HCT116 (cell line): ENCODE data around the gene PDE2A. TPM values are rescaled to one million over a fixed set of nuclear protein-coding genes. Genes with fewer than 3 reads are reported as not detected.

ENCODE experiments used
- ATAC-seq: fragments of 200-7000 bp; cut with Tn5 transposase; 2 replicates; pipeline ENCODE4 v1.9.1; 2020; ENCODE audit warnings: mild to moderate bottlenecking, moderate library complexity
- BruUV-seq: library from RNA; stranded (reverse); fragments of 400-500 nt; replicated peaks from 2 replicates; lab custom pipeline; 2021; lab: Mats Ljungman, UMichigan
- CTCF ChIA-PET: fragments of 300-600 bp; sonication (Branson Sonifier 250); formaldehyde crosslinking; loops from one replicate; lab custom pipeline; 2021; ENCODE audit warnings: antibody characterized with exemption; lab: Charles Lee
- POLR2A ChIA-PET: fragments of 300-600, 350-600 bp; sonication (Branson Sonifier 250); formaldehyde crosslinking; loops from one replicate; lab custom pipeline; 2021; ENCODE audit warnings: antibody characterized with exemption; lab: Charles Lee
- RAD21 ChIA-PET, 2 experiments: fragments of 300-600 bp; sonication (Branson Sonifier 250); formaldehyde crosslinking; loops; one replicate each; lab custom pipeline; 2023; ENCODE audit warnings: low total read pairs in 2 of 2; ENCODE audit not compliant: uncharacterized antibody in 2 of 2, unreplicated experiment in 2 of 2, low non-redundant PET in 1 of 2; lab: Charles Lee
- DNase-seq: peaks from one replicate; pipeline ENCODE4 v3.0.0-alpha.2; 2010; ENCODE audit warnings: low read depth, low spot score
- H2AFZ ChIP-seq: fragments of 200-600 bp; shearing (Covaris generic), sonication (generic); 2 replicates; pipeline ENCODE4 v1.6.1; 2017; ENCODE audit warnings: low read depth, mixed run types, mixed read lengths, antibody characterized with exemption, low read length; ENCODE audit not compliant: poor library complexity, severe bottlenecking
- H3K27ac ChIP-seq: 2 replicates; pipeline ENCODE4 v1.5.1; 2012; ENCODE audit warnings: low read depth, low read length
- H3K27me3 ChIP-seq: fragments of 200-600 bp; sonication (generic); 2 replicates; pipeline ENCODE4 v1.6.1; 2016; ENCODE audit warnings: mixed run types, low read length, mixed read lengths; ENCODE audit not compliant: insufficient read depth
- H3K36me3 ChIP-seq, 2 experiments: fragments of 200-500 bp in 1 of 2; fragments of 200-600 bp in 1 of 2; sonication (Bioruptor generic) in 1 of 2; sonication (generic) in 1 of 2; 2 replicates each; pipeline versions ENCODE4 v1.5.1 to v1.6.1; 2014 to 2016; ENCODE audit warnings: low read length in 2 of 2, inconsistent platforms in 1 of 2, mixed read lengths in 1 of 2, mixed run types in 1 of 2; ENCODE audit not compliant: insufficient read depth in 2 of 2, control insufficient read depth in 1 of 2
- H3K4me1 ChIP-seq, 2 experiments: fragments of 200-600 bp in 1 of 2; sonication (generic) in 1 of 2; 2 replicates each; pipeline versions ENCODE4 v1.5.1 to v1.6.1; 2012 to 2017; ENCODE audit warnings: low read length in 2 of 2, inconsistent platforms in 1 of 2, mild to moderate bottlenecking in 1 of 2, mixed read lengths in 1 of 2, mixed run types in 1 of 2, moderate library complexity in 1 of 2; ENCODE audit not compliant: insufficient read depth in 2 of 2, control insufficient read depth in 1 of 2
- H3K4me2 ChIP-seq: fragments of 200-600 bp; sonication (generic); 2 replicates; pipeline ENCODE4 v1.6.1; 2017; ENCODE audit warnings: mixed run types, low read length, mixed read lengths
- H3K4me3 ChIP-seq, 2 experiments: fragments of 200-600 bp in 1 of 2; sonication (generic) in 1 of 2; replicated peaks in 1 of 2; 2 replicates each; pipeline ENCODE4 v1.5.1; 2011 to 2016; ENCODE audit warnings: low read length in 2 of 2, control low read depth in 1 of 2, low read depth in 1 of 2, mild to moderate bottlenecking in 1 of 2, mixed read lengths in 1 of 2, mixed run types in 1 of 2
- H3K79me2 ChIP-seq: fragments of 200-600 bp; sonication (generic); 2 replicates; pipeline ENCODE4 v1.6.1; 2017; ENCODE audit warnings: mild to moderate bottlenecking, mixed run types, low read length, moderate library complexity, mixed read lengths; ENCODE audit not compliant: insufficient read depth
- H3K9ac ChIP-seq: fragments of 200-600 bp; sonication (generic); 2 replicates; pipeline ENCODE4 v1.6.1; 2016; ENCODE audit warnings: low read length, mixed read lengths
- H3K9me2 ChIP-seq: fragments of 200-600 bp; sonication (generic), shearing (Covaris generic); 2 replicates; pipeline ENCODE4 v1.6.1; 2017; ENCODE audit warnings: mixed run types, mild to moderate bottlenecking, moderate library complexity; ENCODE audit not compliant: insufficient read depth
- H3K9me3 ChIP-seq, 2 experiments: fragments of 200-500 bp in 1 of 2; fragments of 200-600 bp in 1 of 2; sonication (Bioruptor generic) in 1 of 2; sonication (generic) in 1 of 2; 2 replicates each; pipeline ENCODE4 v1.6.1; 2014 to 2017; ENCODE audit warnings: low read length in 2 of 2, mixed read lengths in 2 of 2, inconsistent platforms in 1 of 2, low read depth in 1 of 2, mild to moderate bottlenecking in 1 of 2, mixed run types in 1 of 2, moderate library complexity in 1 of 2; ENCODE audit not compliant: control insufficient read depth in 1 of 2, insufficient read depth in 1 of 2
- H4K20me1 ChIP-seq: fragments of 200-600 bp; sonication (generic), shearing (Covaris generic); 2 replicates; pipeline ENCODE4 v1.6.1; 2017; ENCODE audit warnings: mixed run types, mild to moderate bottlenecking, moderate library complexity; ENCODE audit not compliant: insufficient read depth
- CBX3 ChIP-seq: IDR thresholded peaks from 2 replicates; pipeline ENCODE4 v1.6.1; 2012; ENCODE audit warnings: low read depth
- CEBPB ChIP-seq: IDR thresholded peaks from 2 replicates; pipeline ENCODE4 v1.6.1; 2012; ENCODE audit warnings: low read depth
- ELF1 ChIP-seq: IDR thresholded peaks from 2 replicates; pipeline ENCODE4 v1.6.1; 2012; ENCODE audit warnings: low read depth, borderline replicate concordance
- EZH2phosphoT487 ChIP-seq: fragments of 200-600 bp; IDR thresholded peaks from 2 replicates; pipeline ENCODE4 v1.6.1; 2018; ENCODE audit warnings: antibody characterized with exemption, borderline replicate concordance
- FOSL1 ChIP-seq: IDR thresholded peaks from 2 replicates; pipeline ENCODE4 v1.6.1; 2012; ENCODE audit warnings: low read depth
- JUND ChIP-seq: IDR thresholded peaks from 2 replicates; pipeline ENCODE4 v1.6.1; 2012
- MAX ChIP-seq: IDR thresholded peaks from 2 replicates; pipeline ENCODE4 v1.6.1; 2012
- REST ChIP-seq: IDR thresholded peaks from 2 replicates; pipeline ENCODE4 v1.6.1; 2012; ENCODE audit warnings: low read depth
- SRF ChIP-seq: IDR thresholded peaks from 2 replicates; pipeline ENCODE4 v1.6.1; 2012; ENCODE audit warnings: low read depth
- TCF7L2 ChIP-seq: IDR thresholded peaks from 2 replicates; pipeline ENCODE4 v1.7.0; 2011; ENCODE audit warnings: borderline replicate concordance, inconsistent platforms; ENCODE audit not compliant: insufficient read depth, insufficient read length; ENCODE audit errors: extremely low read depth
- YY1 ChIP-seq: IDR thresholded peaks from 2 replicates; pipeline ENCODE4 v1.6.1; 2011; ENCODE audit warnings: low read length, low read depth, moderate library complexity, mild to moderate bottlenecking; ENCODE audit not compliant: insufficient replicate concordance; ENCODE audit errors: extremely low read depth
- ZFX ChIP-seq: fragments of 450-650 bp; IDR thresholded peaks from 2 replicates; pipeline ENCODE4 v1.6.1; 2017
- intact Hi-C: fragments of 100-400 bp; cut with micrococcal nuclease; formaldehyde crosslinking; loops from 2 replicates; pipeline ENCODE4 v1.10.0; 2022
- total RNA-seq: library from RNA; stranded (reverse); gene quantifications from one replicate; pipeline ENCODE4 v1.2.1, GENCODE V29; 2021; ENCODE audit not compliant: unreplicated experiment

The PDE2A gene
- total RNA-seq, 1 experiment from 2014 or later: 7.6 TPM

GRCh38 chr11:72658989-72659640, 15.1 kb downstream of the PDE2A start:
- BruUV-seq: no TSS peak
- peaks cover 0 to 6% of the 10 kb centered on the region in 2 experiments; a peak in 2 of 4 replicates for H3K4me1 ChIP-seq
- no peak overlapping the region for H3K4me3 ChIP-seq
- ATAC-seq: no peak
- no peaks in the 10 kb centered on the region for H3K79me2 ChIP-seq
- TF ChIP-seq YY1 (no peak), CBX3 (no peak), ZFX (no peak), EZH2phosphoT487 (no peak)
- no peak overlapping the region for H3K4me2 ChIP-seq
- H3K9me2 ChIP-seq: no peaks in the 10 kb centered on the region
- CTCF ChIA-PET: interaction anchor here (3.4 kb wide), 1 partner anchor 25 kb away, joined by 12 read pairs; no protein-coding TSS in a partner anchor
- H4K20me1 ChIP-seq: no peaks in the 10 kb centered on the region
- H2AFZ ChIP-seq: no peak overlapping the region
- H3K36me3 ChIP-seq: no peaks in the 10 kb centered on the region
- POLR2A ChIA-PET: no interaction called here
- H3K27me3 ChIP-seq: no peaks in the 10 kb centered on the region
- no peak overlapping the region for H3K9ac ChIP-seq
- H3K9me3 ChIP-seq: no peaks in the 10 kb centered on the region
- DNase-seq: no peak
- RAD21 ChIA-PET: no interaction called here
- H3K27ac ChIP-seq: no peak overlapping the region
- intact Hi-C loops: no loop called here

DNA sequence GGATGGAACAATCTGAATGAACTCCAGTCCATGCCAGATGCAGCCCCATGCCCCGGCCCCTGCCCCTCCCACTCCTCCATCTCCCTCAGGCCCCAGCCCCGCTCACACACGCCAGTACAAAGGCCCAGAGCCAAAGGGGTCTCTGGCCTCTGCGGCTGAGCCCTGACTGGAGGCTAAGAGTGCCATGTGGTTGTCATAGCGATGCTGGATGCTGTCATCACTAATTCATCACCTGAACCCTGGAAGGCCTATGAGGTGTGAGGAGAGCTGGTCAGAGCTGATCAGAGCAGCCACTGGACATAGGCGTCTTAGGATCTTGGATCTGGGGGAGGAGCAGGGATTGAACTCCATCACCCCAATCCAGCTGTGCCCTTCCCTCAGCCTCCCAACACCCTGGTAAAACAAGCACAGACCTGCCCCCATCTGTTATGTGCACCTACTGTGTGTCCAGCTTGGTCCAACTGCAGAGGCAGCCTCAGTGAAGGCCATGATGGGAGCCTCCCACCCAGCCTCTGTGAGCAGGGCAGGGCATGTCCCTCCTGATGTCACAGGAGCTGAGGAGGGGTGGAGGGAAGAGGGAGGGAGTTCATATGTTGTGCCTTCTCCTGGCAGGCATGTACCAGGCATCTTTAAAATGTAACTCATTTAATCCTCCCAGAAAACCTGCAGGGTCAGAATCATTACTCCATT, 16.7 kb downstream of the PDE2A start:
- no peak for TF ChIP-seq FOSL1
- TF ChIP-seq JUND: no peak
- TF ChIP-seq MAX: no peak
- TF ChIP-seq TCF7L2: no peak
- no peak for TF ChIP-seq ELF1
- TF ChIP-seq CEBPB: no peak
- no peak for TF ChIP-seq REST
- TF ChIP-seq SRF: no peak
- ATAC-seq: no peak
- Histone ChIP-seq H3K9me2 (no peaks in the 10 kb centered on the region), H4K20me1 (no peaks in the 10 kb centered on the region), H3K36me3 (no peaks in the 10 kb centered on the region), H3K27ac (no peak overlapping the region), H3K9ac (no peak overlapping the region), H3K4me1 (peaks cover 0 to 6% of the 10 kb centered on the region in 2 experiments; a peak in 2 of 4 replicates), H3K4me3 (no peak overlapping the region), H3K79me2 (no peaks in the 10 kb centered on the region), H3K9me3 (no peaks in the 10 kb centered on the region), H3K27me3 (no peaks in the 10 kb centered on the region), H2AFZ (no peak overlapping the region), H3K4me2 (no peak overlapping the region)
- ChIA-PET RAD21 (no interaction called here), POLR2A (no interaction called here), CTCF (interaction anchor here (3.4 kb wide), 1 partner anchor 27 kb away, joined by 12 read pairs; no protein-coding TSS in a partner anchor)
- no TSS peak for BruUV-seq
- DNase-seq: no peak
- intact Hi-C loops: no loop called here
